ENCODE measurements around the gene CLRN2.

The CLRN2 gene

GRCh38 chr4:17490575-17491059 is 24.3 kb upstream of the CLRN2 start:
- H3K4me1 ChIP-seq (ENCODE audit: control insufficient read depth, insufficient read depth, low read length), result no peaks in the 10 kb centered on the region
- no peaks in the 10 kb centered on the region for H3K9me3 ChIP-seq (ENCODE audit: control insufficient read depth, insufficient read depth, low read length)
- no peaks in the 10 kb centered on the region for H3K27me3 ChIP-seq (ENCODE audit: control insufficient read depth, insufficient read depth, low read length)
- no peak overlapping the region for H3K9ac ChIP-seq (ENCODE audit: low read depth, low read length)
- no peak overlapping the region for H3K4me3 ChIP-seq (ENCODE audit: low read depth, low read length)
- H3K36me3 ChIP-seq (ENCODE audit: control insufficient read depth, insufficient read depth, low read length), result peaks cover 6% of the 10 kb centered on the region

- Histone ChIP-seq H3K4me3 (ENCODE audit: low read depth, low read length) (no peak overlapping the region), H3K4me1 (ENCODE audit: control insufficient read depth, insufficient read depth, low read length) (no peaks in the 10 kb centered on the region), H3K36me3 (ENCODE audit: control insufficient read depth, insufficient read depth, low read length) (peaks cover 6% of the 10 kb centered on the region), H3K9me3 (ENCODE audit: control insufficient read depth, insufficient read depth, low read length) (no peaks in the 10 kb centered on the region), H3K27me3 (ENCODE audit: control insufficient read depth, insufficient read depth, low read length) (no peaks in the 10 kb centered on the region), H3K9ac (ENCODE audit: low read depth, low read length) (no peak overlapping the region)
Measured at GRCh38 chr4:17491196-17491595, 23.8 kb upstream of the CLRN2 start.

- Histone ChIP-seq H3K9ac (ENCODE audit: low read depth, low read length) (no peak overlapping the region), H3K36me3 (ENCODE audit: control insufficient read depth, insufficient read depth, low read length) (peaks cover 6% of the 10 kb centered on the region), H3K9me3 (ENCODE audit: control insufficient read depth, insufficient read depth, low read length) (no peaks in the 10 kb centered on the region), H3K27me3 (ENCODE audit: control insufficient read depth, insufficient read depth, low read length) (no peaks in the 10 kb centered on the region), H3K4me1 (ENCODE audit: control insufficient read depth, insufficient read depth, low read length) (no peaks in the 10 kb centered on the region), H3K4me3 (ENCODE audit: low read depth, low read length) (no peak overlapping the region)
Measured at GRCh38 chr4:17492058-17492741, 22.8 kb upstream of the CLRN2 start.

DNA sequence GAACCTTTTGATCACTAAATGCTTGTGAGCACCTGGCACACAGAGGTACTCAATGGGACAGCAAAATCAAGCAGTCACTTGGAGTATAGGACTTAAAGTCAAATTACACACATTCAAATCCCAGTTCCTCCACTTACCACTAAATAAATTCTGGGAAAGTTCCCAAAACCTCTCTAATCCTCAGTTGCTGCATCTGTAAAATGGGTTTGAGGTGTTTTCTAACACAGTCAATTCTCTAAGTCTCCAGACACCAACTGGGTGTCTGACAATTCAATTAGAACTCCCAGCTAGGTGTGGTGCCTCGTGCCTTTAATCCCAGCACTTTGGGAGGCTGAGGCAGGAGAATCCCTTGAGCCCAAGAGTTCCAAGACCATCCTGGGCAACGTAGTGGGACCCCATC is 22.1 kb upstream of the CLRN2 start:
- peaks cover 6% of the 10 kb centered on the region for H3K36me3 ChIP-seq (ENCODE audit: control insufficient read depth, insufficient read depth, low read length)

DNA sequence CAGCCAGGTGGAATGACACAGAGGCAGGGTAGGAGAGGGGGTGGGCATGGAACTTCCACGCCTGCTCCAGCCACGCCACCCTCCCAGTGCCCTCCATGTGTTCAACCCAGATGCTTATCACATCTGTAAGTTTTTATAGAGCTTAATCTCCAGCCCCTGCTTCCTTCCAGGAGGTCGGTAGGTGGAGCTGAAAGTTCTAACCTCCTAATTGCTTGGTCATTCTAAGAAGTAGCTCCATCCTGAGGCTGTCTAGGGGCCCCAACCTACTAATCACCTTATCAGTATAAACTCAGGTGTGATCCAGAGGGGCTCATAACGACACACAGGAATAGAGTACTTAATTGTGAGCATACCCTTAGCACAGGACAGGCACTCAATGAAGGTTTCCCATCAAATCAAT is 21.3 kb upstream of the CLRN2 start:
- Histone ChIP-seq H3K4me3 (ENCODE audit: low read depth, low read length) (no peak overlapping the region), H3K4me1 (ENCODE audit: control insufficient read depth, insufficient read depth, low read length) (no peaks in the 10 kb centered on the region), H3K9me3 (ENCODE audit: control insufficient read depth, insufficient read depth, low read length) (no peaks in the 10 kb centered on the region), H3K36me3 (ENCODE audit: control insufficient read depth, insufficient read depth, low read length) (peaks cover 6% of the 10 kb centered on the region), H3K9ac (ENCODE audit: low read depth, low read length) (no peak overlapping the region), H3K27me3 (ENCODE audit: control insufficient read depth, insufficient read depth, low read length) (no peaks in the 10 kb centered on the region)

More for the DNA sequence above, 22.1 kb upstream of the CLRN2 start:
- Histone ChIP-seq H3K9ac (ENCODE audit: low read depth, low read length) (no peak overlapping the region), H3K4me1 (ENCODE audit: control insufficient read depth, insufficient read depth, low read length) (no peaks in the 10 kb centered on the region), H3K4me3 (ENCODE audit: low read depth, low read length) (no peak overlapping the region), H3K27me3 (ENCODE audit: control insufficient read depth, insufficient read depth, low read length) (no peaks in the 10 kb centered on the region), H3K9me3 (ENCODE audit: control insufficient read depth, insufficient read depth, low read length) (no peaks in the 10 kb centered on the region)

GRCh38 chr4:17494258-17495190 is 20.4 kb upstream of the CLRN2 start:
- Histone ChIP-seq H3K9ac (ENCODE audit: low read depth, low read length) (no peak overlapping the region), H3K9me3 (ENCODE audit: control insufficient read depth, insufficient read depth, low read length) (no peaks in the 10 kb centered on the region), H3K4me3 (ENCODE audit: low read depth, low read length) (no peak overlapping the region), H3K4me1 (ENCODE audit: control insufficient read depth, insufficient read depth, low read length) (no peaks in the 10 kb centered on the region), H3K27me3 (ENCODE audit: control insufficient read depth, insufficient read depth, low read length) (no peaks in the 10 kb centered on the region), H3K36me3 (ENCODE audit: control insufficient read depth, insufficient read depth, low read length) (peaks cover 7% of the 10 kb centered on the region)

DNA sequence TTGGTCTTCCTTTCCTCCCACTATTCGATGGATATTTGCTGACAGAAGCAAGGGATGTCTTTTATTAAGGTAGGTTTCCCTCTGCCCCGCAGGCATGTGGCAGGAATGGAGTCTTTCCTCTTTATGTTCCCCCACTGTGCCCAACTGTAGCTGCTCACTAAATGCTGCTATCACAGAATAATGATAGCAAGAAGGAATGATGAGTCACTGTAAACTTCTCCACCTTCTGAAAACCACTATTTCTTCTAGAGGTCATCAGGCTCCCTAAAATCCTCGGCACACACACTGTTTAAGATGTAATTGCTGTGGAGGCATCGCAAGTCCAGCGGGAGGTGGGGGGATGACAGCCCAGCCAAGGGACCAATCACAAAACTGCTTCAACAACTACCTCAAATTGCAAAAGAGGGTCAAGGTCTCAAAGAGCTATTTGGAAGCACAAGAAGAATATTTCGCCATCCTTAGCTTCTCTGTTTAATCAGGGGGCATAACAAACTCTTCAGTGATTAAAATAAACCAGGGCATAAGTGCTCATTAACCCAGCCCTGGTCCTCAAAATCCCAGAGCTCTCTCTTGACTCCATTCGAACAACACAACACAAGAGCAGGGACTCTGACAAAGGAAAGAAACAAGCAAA is 17.0 kb upstream of the CLRN2 start:
- Histone ChIP-seq H3K36me3 (ENCODE audit: control insufficient read depth, insufficient read depth, low read length) (peaks cover 3% of the 10 kb centered on the region), H3K27me3 (ENCODE audit: control insufficient read depth, insufficient read depth, low read length) (no peaks in the 10 kb centered on the region), H3K9me3 (ENCODE audit: control insufficient read depth, insufficient read depth, low read length) (no peaks in the 10 kb centered on the region), H3K9ac (ENCODE audit: low read depth, low read length) (no peak overlapping the region), H3K4me3 (ENCODE audit: low read depth, low read length) (no peak overlapping the region), H3K4me1 (ENCODE audit: control insufficient read depth, insufficient read depth, low read length) (no peaks in the 10 kb centered on the region)

DNA sequence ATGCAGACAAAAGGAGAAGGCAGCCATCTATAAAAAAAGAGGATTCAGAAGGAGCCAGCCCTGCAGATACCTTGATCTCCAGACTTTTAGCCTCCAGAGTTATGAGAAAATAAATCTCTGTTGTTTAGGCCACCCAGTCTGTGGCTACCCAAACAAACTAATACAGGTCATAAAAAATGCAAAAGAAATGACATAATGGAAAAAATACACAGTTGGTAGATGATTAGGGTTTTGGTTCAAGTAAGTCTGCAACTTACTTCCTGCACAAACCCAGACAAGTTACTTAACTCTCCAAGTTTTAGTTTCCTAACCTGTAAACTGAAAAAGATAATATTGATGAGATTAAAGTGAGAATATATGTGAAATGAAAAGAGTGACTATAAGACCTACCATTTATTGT is 14.4 kb upstream of the CLRN2 start:
- H3K4me1 ChIP-seq (ENCODE audit: control insufficient read depth, insufficient read depth, low read length), result no peaks in the 10 kb centered on the region
- no peaks in the 10 kb centered on the region for H3K27me3 ChIP-seq (ENCODE audit: control insufficient read depth, insufficient read depth, low read length)
- H3K4me3 ChIP-seq (ENCODE audit: low read depth, low read length), result no peak overlapping the region
- no peak overlapping the region for H3K9ac ChIP-seq (ENCODE audit: low read depth, low read length)
- peaks cover 3% of the 10 kb centered on the region for H3K36me3 ChIP-seq (ENCODE audit: control insufficient read depth, insufficient read depth, low read length)
- H3K9me3 ChIP-seq (ENCODE audit: control insufficient read depth, insufficient read depth, low read length), result no peaks in the 10 kb centered on the region

DNA sequence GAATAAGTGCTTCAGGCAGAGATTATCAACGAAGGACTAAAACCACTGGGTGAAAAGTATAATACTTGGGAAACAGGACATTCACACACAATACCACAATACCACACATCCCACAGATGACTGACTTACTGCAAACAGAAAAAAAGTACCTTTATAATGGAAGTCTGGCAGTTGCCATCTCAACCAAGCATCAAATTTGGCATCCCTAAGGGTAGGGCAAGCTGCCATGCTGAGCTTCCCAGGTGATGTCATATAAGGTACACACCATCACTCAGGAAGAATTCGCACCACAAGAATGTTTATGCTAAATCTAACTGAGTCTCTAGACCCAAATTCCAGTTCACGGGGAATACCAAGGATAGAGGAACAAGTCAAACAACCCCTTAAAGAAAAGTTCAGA is 12.2 kb upstream of the CLRN2 start:
- no peaks in the 10 kb centered on the region for H3K4me1 ChIP-seq (ENCODE audit: control insufficient read depth, insufficient read depth, low read length)
- no peaks in the 10 kb centered on the region for H3K9me3 ChIP-seq (ENCODE audit: control insufficient read depth, insufficient read depth, low read length)
- H3K4me3 ChIP-seq (ENCODE audit: low read depth, low read length), result no peak overlapping the region
- no peak overlapping the region for H3K9ac ChIP-seq (ENCODE audit: low read depth, low read length)
- H3K36me3 ChIP-seq (ENCODE audit: control insufficient read depth, insufficient read depth, low read length), result peaks cover 3% of the 10 kb centered on the region
- H3K27me3 ChIP-seq (ENCODE audit: control insufficient read depth, insufficient read depth, low read length), result no peaks in the 10 kb centered on the region

- Histone ChIP-seq H3K4me1 (ENCODE audit: control insufficient read depth, insufficient read depth, low read length) (no peaks in the 10 kb centered on the region), H3K36me3 (ENCODE audit: control insufficient read depth, insufficient read depth, low read length) (peaks cover 3% of the 10 kb centered on the region), H3K27me3 (ENCODE audit: control insufficient read depth, insufficient read depth, low read length) (no peaks in the 10 kb centered on the region), H3K9me3 (ENCODE audit: control insufficient read depth, insufficient read depth, low read length) (no peaks in the 10 kb centered on the region), H3K4me3 (ENCODE audit: low read depth, low read length) (no peak overlapping the region), H3K9ac (ENCODE audit: low read depth, low read length) (no peak overlapping the region)
Measured at GRCh38 chr4:17504081-17504480, 10.9 kb upstream of the CLRN2 start.

DNA sequence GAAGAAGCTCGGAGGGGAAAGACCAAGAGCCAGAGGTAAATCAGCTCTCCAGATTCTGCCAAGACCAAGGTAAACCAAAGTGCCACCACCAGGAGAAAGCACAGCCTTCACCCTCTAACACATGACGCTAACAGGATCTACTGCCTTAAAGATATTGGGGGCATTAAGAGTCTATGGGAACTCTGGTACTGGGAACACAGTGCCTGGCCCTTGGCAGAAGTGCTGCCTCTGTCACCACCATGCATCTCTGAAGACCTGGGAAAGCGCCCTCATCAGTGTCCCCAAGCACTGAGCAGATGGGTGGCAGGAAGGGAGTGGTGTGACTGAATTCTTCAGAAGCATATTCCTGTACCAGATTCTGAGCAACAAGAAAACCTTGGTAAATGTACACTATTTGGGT is 4.4 kb upstream of the CLRN2 start:
- peaks cover 9% of the 10 kb centered on the region for H3K27me3 ChIP-seq (ENCODE audit: control insufficient read depth, insufficient read depth, low read length)
- no peaks in the 10 kb centered on the region for H3K9me3 ChIP-seq (ENCODE audit: control insufficient read depth, insufficient read depth, low read length)
- H3K9ac ChIP-seq (ENCODE audit: low read depth, low read length), result no peak overlapping the region
- peaks cover 3% of the 10 kb centered on the region for H3K4me1 ChIP-seq (ENCODE audit: control insufficient read depth, insufficient read depth, low read length)
- no peaks in the 10 kb centered on the region for H3K36me3 ChIP-seq (ENCODE audit: control insufficient read depth, insufficient read depth, low read length)
- peak overlapping the region; percentile 84 for H3K4me3 ChIP-seq (ENCODE audit: low read depth, low read length)

All from iPS-15b (cell line).